PFSK-1 (cell line): Measurements from ENCODE around the gene CACNA1D.

Source experiments
- POLR2AphosphoS5 ChIP-seq: IDR thresholded peaks from 2 replicates; pipeline ENCODE4 v1.6.1; 2012; ENCODE audit warnings: low read depth, mild to moderate bottlenecking, control low read depth, low read length, moderate library complexity
- SIN3A ChIP-seq: IDR thresholded peaks from 2 replicates; pipeline ENCODE4 v1.6.1; 2012; ENCODE audit warnings: mild to moderate bottlenecking, low read length, moderate library complexity, borderline replicate concordance; ENCODE audit not compliant: insufficient read depth

GRCh38 chr3:53835257-53835656 is 340.8 kb downstream of the CACNA1D start:
- TF ChIP-seq POLR2AphosphoS5 (no peak), SIN3A (no peak)
